WTC11 (cell line): ENCODE results near the gene CPXM2.

Experiments used
- ATF1 ChIP-seq: sonication (generic); formaldehyde crosslinking; IDR thresholded peaks from 2 replicates; pipeline ENCODE4 v1.8.1; 2023; ENCODE audit warnings: mild to moderate bottlenecking, moderate library complexity, missing genetic modification reagents
- CREM ChIP-seq: sonication (generic); formaldehyde crosslinking; IDR thresholded peaks from 2 replicates; pipeline ENCODE4 v1.8.1; 2022; ENCODE audit warnings: mild to moderate bottlenecking, missing genetic modification reagents, moderate library complexity
- CTCF ChIP-seq: fragments of 200-600 bp; IDR thresholded peaks from 2 replicates; pipeline ENCODE4 v1.8.0; 2022; ENCODE audit warnings: antibody characterized with exemption
- FOXK1 ChIP-seq: sonication (generic); formaldehyde crosslinking; IDR thresholded peaks from 2 replicates; pipeline ENCODE4 v1.8.0; 2022; ENCODE audit warnings: mild to moderate bottlenecking, moderate library complexity, missing genetic modification reagents
- JAZF1 ChIP-seq: fragments of 250-450 bp; sonication (Bioruptor Pico); IDR thresholded peaks from 2 replicates; pipeline ENCODE4 v1.9.0; 2021; ENCODE audit warnings: moderate library complexity, mild to moderate bottlenecking, inconsistent platforms
- NFYB ChIP-seq: sonication (generic); formaldehyde crosslinking; conservative IDR thresholded peaks from 2 replicates; pipeline ENCODE4 v1.8.0; 2022; ENCODE audit warnings: low read depth, missing genetic modification reagents
- SP1 ChIP-seq: sonication (generic); formaldehyde crosslinking; conservative IDR thresholded peaks from 2 replicates; pipeline ENCODE4 v1.8.1; 2022; ENCODE audit warnings: missing genetic modification reagents
- ZNF121 ChIP-seq: sonication (generic); formaldehyde crosslinking; IDR thresholded peaks from 2 replicates; pipeline ENCODE4 v1.8.0; 2023; ENCODE audit warnings: missing genetic modification reagents
- ZNF232 ChIP-seq: sonication (generic); formaldehyde crosslinking; IDR thresholded peaks from 2 replicates; pipeline ENCODE4 v1.8.0; 2022; ENCODE audit warnings: mild to moderate bottlenecking, missing genetic modification reagents
- ZNF263 ChIP-seq: sonication (generic); formaldehyde crosslinking; IDR thresholded peaks from 2 replicates; pipeline ENCODE4 v1.8.1; 2022; ENCODE audit warnings: low read depth, mild to moderate bottlenecking, moderate library complexity, missing genetic modification reagents
- ZNF532 ChIP-seq: fragments of 250-450 bp; sonication (Bioruptor Pico); IDR thresholded peaks from 2 replicates; pipeline ENCODE4 v1.9.0; 2021; ENCODE audit warnings: mild to moderate bottlenecking, borderline replicate concordance
- TF ChIP-seq, protein P1 (sequence below): sonication (generic); formaldehyde crosslinking; IDR thresholded peaks from 2 replicates; pipeline ENCODE4 v1.8.1; 2022; ENCODE audit warnings: mild to moderate bottlenecking, moderate library complexity, missing genetic modification reagents

DNA sequence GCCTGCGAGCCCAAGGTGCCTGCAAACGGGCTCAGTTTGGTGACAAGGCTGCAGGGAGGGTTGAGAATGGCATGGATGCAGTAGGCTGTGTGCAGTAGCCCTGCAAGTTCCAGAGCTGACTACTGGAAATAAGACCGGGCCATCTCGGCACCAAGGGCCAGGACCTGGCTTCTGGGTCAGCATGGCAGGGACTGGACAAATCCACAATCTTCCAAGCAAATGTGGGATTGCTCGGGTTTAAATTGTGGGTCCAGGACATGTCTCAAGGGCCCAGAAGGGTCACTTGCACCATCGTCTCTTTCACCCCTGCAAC, 147.4 kb downstream of the CPXM2 start:
- TF ChIP-seq, protein P1, sequence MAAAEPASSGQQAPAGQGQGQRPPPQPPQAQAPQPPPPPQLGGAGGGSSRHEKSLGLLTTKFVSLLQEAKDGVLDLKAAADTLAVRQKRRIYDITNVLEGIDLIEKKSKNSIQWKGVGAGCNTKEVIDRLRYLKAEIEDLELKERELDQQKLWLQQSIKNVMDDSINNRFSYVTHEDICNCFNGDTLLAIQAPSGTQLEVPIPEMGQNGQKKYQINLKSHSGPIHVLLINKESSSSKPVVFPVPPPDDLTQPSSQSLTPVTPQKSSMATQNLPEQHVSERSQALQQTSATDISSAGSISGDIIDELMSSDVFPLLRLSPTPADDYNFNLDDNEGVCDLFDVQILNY = no peak
- TF ChIP-seq CTCF (no peak), JAZF1 (no peak), SP1 (CRISPR knock-in tag) (no peak), NFYB (CRISPR knock-in tag) (no peak), ZNF263 (CRISPR knock-in tag) (no peak), FOXK1 (CRISPR knock-in tag) (no peak), ZNF121 (CRISPR knock-in tag) (no peak), ZNF532 (CRISPR knock-in tag) (no peak), ZNF232 (CRISPR knock-in tag) (no peak), CREM (no peak), ATF1 (CRISPR knock-in tag) (no peak)
